ENCODE results near the gene NGLY1.

NGLY1 gene, protein sequence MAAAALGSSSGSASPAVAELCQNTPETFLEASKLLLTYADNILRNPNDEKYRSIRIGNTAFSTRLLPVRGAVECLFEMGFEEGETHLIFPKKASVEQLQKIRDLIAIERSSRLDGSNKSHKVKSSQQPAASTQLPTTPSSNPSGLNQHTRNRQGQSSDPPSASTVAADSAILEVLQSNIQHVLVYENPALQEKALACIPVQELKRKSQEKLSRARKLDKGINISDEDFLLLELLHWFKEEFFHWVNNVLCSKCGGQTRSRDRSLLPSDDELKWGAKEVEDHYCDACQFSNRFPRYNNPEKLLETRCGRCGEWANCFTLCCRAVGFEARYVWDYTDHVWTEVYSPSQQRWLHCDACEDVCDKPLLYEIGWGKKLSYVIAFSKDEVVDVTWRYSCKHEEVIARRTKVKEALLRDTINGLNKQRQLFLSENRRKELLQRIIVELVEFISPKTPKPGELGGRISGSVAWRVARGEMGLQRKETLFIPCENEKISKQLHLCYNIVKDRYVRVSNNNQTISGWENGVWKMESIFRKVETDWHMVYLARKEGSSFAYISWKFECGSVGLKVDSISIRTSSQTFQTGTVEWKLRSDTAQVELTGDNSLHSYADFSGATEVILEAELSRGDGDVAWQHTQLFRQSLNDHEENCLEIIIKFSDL

DNA sequence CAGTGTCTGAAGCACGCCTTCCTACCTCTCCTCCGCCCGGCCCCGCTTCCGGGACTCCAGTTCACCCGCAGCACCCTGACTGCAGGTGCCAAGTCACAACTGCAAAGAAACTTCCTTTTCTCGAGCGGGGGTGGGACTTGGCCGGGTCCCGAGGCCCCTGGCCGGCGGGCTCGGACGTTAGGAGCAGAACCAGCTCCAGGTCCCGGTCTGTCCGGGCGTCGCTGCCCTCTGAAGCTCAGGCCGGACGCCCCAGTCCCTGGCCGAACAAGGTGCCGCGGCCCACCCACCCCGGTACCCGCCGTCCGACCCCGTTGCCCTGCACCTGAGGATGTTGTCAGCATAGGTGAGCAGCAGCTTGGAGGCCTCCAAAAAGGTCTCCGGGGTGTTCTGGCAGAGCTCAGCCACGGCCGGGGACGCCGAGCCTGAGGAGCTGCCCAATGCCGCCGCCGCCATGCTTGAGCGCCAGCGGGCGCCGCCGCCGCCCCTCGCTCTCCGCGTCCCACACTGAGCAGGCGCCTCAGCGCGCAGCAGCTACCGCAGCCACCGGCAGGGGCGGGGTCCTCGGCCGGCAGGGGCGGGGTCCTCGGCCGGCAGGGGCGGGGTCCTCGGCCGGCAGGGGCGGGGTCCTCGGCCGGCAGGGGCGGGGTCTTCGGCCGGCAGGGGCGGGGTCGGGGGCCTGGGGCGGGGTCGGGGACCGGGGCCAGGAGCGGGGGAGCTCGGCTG, at the start of gene NGLY1:
TSS of gene NGLY1 (minus strand) at position 506 of the 723 bp plus-strand sequence. CDS start at position 453, 53 bp downstream.
- peak; percentile 83 for DNase-seq (ENCODE audit: low spot score)

DNA sequence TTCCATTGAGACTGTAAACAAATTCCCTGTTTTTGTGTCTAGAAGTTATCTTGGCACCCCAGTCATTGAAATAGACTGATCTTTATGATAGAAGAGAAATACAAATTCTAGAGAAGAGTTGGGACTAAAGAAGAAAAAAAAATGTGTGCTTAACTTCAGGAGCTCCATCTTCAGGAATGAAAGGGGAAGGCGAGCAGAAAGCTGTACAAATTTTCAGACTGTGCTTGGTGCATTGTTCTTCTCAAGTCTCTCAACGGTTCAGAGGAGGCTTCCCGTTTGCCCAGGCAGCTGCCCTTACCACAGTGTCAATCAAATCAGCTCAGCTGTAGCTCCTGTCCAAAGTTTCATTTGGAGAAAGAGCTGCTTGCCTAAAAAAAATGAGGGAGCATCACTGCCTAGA, 48.3 kb upstream of the NGLY1 start:
- no peak for DNase-seq (ENCODE audit: low spot score)

DNA sequence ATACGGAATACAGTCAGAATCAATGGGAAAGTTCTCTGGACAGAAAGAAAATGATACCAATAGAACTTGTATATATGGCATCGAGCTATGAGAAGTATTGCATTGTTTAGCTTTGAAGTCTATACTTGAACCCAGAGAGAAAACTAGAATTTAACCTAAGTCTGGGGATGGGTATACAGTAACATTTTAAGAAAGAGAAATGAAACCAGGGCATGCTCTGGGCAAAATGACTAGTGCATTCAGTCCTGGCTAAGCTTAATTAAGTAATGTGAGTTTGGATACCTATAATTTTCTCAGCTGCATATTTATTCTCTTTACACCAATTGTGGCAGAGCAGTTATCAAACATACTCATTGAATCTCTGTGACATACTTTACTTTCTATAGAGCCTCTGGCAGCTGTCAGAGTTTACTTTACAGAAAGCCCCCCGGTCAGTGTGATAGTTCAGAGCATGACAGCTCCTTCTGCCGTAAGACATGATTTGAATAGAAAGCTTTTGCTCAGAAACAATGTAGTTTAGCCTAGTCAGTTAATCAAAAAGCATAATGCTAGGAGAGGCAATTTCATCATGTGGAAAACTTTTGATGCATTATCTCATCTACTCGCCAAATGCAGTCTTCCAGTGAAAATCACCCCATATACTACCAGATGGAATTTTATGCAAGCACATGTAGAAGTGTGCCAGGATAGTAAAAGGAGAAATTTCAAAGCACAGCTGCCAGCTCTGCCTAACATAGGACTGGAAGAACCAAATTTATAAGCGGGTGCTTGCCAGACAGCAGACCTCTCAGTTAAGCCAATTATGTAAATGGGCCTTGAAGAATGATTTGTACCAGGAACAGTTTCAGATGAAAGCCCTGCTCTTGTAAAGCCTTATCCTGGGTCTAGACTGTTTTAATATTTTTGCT, 47.4 kb upstream of the NGLY1 start:
- no peak for DNase-seq (ENCODE audit: low spot score)

DNA sequence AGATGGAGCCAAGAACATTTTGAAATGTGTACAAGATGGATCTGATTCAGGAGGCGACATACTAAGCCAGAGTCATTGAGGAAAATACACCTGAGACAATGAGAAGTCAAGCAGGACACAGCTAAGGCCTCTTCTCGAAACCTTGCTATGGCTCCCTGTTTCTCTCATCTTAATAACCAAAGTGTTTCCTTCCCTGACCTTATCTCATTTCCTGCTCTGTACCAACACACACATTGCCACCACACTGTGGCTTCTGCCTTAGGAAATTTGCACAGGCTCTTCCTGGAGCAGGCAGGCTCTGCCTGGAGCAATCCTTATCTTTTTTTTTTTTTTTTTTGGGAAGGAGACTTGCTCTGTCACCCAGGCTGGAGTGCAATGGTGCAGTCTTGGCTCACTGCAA, 43.3 kb upstream of the NGLY1 start:
- DNase-seq (ENCODE audit: low spot score), result no peak

DNA sequence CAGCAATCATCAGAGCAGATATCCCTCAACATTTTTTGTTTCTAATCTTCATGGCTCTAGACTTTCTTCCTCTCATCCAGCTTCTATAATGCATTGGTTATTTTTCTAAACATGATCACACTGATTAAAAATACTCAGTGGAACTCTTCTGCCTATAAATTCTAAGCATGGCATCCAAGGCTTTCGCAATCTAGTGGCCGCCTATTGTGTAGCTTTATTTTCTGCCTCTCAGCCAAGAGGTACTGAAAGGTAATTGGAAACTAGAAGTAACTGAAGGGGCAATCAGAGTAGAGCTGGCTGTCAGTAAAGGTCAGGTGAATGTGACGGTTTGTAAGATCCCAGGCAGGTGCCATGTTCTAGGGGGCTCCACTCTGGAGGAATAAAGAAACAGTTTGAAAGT, 40.1 kb upstream of the NGLY1 start:
- DNase-seq (ENCODE audit: low spot score), result no peak

DNA sequence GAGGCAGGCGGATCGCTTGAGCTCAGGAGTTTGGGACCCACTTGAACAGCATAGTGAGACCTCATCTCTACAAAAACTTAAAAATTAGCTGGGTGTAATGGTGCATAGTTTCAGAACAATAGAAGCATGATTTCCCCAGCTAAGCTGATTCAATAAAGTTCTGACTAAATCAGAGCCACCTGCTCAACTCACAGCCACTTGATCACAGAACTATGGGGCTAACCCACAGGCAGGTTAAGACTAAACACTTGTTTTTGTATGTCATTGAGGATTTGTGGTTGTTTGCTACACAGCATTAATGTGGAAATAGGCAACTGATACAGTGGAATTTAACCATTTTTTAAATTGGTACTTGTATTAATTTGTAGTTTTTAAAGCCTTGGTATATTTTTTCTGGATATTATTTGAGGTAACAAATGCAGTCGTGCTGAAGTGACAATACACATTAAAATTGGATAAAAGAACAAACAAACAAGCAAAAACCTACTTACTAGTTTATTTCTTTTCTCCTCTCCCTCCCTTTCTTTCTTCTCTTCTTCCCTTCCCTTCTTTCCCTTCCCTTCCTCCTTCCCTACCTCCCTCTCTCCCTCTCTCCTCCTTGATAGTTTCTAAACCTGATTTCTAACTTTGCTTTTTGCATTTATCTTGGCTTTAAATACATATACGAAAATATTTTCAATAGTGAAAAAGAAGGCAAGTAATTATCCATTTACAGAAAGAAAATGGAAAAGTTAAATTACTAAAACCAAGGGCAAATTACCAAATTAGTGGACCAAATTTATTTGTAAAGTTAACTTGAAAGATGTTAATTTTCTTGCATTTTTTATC, 38.7 kb upstream of the NGLY1 start:
- no peak for DNase-seq (ENCODE audit: low spot score)

DNA sequence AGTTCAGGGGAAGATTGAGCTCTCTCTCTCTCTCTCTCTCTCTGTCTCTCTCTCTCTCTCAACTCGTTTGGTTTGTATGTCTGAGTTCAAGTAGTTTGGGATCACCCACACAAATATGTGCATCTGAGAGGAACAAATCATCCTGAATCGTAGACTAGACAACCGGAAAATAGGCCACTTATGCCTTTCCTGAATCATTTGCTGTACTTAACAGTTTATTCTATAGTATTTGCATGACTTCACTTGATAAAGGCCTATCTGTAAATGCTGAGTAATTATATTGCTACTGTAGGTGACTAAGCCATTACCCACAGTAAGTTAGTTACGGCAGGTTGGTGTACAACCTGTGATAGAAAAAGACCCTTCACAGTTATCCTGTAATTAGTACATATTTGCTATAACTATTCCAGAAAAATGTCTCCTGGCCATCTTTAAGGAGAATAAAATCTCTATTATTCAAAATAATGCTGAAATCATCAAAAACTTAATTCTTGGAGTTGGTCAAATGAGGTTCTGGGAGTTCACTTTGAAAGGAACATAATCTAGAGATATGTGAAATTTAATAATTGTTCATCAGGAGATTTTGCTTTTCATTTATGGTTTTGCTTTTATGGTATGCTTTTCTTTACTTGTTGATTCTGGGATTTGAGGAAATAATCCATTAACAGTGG, 37.7 kb upstream of the NGLY1 start:
- DNase-seq (ENCODE audit: low spot score), result no peak

DNA sequence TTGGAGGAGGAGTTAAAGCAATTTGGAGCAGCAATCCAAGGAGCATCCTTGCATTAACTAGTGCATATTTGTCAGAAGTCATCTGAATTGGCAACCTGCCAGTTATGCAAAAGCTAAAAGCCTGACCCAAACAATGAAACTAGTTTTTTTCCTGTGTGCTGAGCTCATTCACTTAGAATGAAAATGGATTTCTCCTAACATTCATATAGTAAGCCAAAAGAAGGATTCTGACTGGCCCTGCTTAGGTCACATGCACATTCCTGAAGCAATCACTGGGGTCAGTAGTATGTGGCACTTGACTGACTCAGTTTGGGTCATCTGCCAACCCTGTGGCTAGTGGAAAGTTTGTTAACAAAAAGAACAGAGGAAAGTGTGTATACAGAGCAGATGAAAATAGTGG, 37.1 kb upstream of the NGLY1 start:
- DNase-seq (ENCODE audit: low spot score), result no peak

DNA sequence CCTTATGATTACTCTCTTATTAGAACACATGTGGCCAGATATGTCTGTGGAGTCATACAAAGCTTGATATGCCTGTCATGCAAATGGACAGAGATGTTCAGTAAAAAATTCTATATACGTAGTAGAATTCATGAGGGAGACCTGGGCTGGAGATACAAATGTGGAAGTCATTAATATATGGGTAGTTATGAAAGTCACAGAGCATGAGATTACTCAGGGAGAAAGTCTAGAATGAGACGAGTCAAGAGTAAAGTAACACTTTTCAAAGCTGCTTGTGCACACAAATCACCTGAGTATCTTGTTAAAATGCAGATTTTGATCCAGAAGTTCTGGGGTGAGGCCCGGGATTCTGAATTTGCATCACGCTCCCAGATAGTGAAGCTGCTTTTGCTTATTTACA, 35.1 kb upstream of the NGLY1 start:
- no peak for DNase-seq (ENCODE audit: low spot score)

DNA sequence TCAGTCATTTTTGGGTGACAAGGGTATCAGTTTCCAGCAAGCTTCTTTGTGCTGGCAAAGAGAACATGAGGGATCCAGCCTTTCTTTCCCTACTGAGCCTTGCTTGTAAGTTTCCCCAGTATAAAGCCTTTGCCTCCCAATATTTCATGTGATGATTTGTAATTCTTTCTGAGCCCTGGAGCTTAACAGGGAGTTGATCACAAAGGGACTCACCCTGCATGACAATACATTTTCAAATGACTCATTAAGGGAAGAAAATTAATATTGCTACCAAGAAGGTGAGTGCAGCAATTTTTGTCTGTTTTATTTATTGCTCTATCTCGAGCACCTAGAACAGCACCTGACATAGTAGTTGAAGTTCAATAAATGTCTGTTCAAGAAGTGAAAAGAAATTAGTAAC, 34.4 kb upstream of the NGLY1 start:
- DNase-seq (ENCODE audit: low spot score), result no peak

DNA sequence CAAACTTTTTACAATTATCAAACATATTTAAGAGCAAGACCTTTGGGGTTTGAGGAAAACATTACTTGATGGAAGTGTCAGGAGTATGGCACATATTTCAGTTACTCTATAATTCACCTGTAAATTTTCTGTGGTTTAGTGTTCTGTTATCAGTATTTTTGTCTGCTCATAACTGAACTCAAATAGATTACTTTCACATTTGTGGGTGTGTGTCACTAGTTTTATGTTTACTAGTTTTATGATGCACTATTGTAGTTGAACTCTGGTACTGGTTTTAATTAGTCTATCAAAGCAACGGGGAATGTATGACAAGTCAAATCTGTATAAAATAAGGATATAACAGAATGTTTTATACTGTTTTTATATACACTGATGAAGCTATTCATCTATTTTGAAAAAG, 33.9 kb upstream of the NGLY1 start:
- DNase-seq (ENCODE audit: low spot score), result no peak

DNA sequence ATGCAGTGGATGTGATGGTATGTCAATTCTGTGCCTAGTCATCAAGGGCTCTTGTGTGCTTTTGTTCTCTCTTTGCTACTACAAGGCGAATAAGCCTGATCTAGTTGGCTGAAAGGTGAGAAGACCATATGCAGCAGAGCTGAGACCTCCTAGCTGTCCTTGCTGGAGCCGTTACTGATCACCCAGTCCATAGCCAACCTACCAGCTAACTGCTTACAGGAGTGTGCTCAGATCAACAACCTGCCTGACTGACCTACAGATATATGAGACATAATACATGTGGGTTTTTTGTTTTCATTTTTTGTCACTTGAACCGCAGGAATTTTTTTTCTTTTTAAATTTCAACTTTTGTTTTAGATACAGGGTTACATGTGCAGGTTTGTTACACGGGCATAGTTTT, 29.4 kb upstream of the NGLY1 start:
- no peak for DNase-seq (ENCODE audit: low spot score)

DNA sequence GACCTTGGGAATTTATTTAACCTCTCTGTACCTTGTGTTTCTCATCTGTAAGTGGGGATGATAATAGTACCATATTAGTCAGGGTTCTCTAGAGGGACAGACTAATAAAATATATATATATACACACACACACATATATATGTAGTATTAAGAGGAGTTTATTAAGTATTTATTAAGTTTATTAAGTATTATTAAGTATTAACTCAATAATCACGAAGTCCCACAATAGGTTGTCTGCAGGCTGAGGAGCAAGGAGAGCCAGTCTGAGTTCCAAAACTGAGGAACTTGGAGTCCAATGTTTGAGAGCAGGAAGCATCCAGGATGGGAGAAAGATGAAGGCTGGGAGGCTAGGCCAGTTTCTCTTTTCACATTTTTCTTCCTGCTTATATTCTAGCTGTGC, 21.4 kb upstream of the NGLY1 start:
- no peak for DNase-seq (ENCODE audit: low spot score)

DNA sequence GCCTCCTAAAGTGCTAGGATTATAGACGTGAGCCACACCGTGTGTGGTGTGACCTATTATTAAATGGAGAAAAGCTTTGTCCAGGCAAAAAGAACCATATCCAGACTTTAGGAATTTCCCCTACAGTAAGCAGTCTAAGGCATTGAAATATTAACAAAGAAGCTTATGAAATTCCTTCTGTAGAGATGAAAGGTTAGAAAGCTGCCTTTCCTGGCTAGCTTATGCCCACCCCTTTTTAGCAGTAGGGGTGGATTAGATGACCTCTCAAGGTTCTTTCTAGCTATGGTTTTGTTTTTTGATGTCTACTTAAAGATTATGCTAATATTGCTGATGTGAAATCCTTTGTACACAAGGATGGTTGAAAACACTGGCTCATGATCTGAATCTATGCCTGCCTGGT, 20.6 kb upstream of the NGLY1 start:
- no peak for DNase-seq (ENCODE audit: low spot score)

DNA sequence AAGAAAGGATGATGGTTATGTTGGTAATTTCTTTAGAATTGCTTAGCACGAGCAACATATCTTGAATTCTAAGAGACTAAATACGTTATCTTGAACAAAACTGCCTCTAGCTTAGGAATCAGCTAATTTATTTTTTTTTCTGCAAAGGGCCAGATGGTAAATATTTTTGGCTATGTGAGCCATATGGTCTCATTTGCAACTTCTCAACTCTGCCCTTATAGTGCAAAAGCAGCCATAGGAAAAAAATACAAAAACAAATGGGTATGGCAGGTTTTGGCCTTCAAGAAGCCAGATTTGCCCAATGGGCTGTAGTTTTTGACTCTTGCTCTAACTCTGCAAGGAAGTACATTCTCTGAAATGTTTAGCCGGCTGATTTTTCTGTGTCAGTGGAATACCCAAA, 18.5 kb upstream of the NGLY1 start:
- no peak for DNase-seq (ENCODE audit: low spot score)

DNA sequence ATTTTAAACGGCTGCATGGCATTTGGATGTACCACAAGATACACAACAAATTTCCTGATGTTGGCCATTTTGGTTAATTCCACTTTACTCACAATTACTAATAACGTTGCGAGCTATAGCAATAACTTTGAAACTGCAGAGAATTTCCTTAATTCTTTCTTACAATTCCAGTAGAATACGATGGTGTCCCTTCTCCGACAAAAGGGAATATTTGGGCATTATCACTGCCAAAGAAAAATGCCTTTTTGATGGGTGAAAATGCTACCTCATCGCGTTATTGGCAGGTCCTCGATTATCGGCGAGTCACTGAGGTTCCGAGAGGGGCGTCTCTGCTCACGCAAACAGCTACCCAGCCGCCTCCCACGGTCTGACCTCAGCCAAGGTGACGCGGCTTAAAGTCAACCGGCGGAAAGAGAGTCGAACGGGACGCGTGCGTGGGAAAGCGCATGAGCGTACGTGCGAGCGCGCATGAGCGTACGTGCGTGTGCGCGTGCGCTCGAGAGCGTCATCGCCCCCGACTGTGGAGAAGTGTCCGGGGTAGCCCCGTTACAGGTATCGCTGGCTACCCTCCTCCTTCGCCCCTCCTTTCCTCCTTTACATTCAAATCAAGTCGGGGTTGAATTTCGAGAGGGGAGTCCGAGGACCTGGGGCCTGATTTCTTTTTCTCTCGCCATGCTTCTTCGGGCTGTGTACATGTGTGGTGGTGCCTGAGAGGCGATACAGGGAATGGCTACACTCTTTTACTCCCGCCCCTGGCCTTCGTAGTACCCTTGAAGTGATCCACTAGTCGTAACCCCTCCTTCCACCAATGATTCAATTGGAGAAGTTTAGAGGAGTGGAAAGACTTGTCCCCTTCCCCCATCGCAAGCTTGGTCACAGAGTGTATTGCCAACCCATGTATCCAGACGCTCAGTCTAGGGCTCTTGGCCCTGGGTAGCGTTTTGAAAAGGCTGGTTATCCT, 6.6 kb upstream of the NGLY1 start, which contains the start of gene OXSM:
TSS of gene OXSM (plus strand) at position 495 of the 961 bp plus-strand sequence. CDS start 931 bp downstream, outside the sequence.
- DNase-seq (ENCODE audit: low spot score), result peak; percentile 88

DNA sequence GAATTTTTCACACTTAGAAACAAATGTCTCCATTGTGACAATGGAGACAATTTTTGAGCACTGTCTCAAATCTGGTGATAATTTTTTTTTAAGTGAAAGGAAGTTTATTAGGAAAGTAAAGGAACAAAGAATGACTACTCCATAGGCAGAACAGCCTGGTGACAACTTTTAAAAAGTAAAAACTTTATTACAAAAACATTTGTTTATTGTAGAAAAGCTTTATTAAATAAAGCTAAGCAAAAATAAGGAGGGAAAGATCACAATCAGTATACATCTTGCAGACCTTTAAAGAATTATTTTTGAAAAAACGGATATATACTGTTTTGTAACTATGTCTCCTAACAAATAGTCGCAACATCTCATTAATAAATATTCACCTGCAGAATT, 6.0 kb upstream of the NGLY1 start:
- no peak for DNase-seq (ENCODE audit: low spot score)

DNA sequence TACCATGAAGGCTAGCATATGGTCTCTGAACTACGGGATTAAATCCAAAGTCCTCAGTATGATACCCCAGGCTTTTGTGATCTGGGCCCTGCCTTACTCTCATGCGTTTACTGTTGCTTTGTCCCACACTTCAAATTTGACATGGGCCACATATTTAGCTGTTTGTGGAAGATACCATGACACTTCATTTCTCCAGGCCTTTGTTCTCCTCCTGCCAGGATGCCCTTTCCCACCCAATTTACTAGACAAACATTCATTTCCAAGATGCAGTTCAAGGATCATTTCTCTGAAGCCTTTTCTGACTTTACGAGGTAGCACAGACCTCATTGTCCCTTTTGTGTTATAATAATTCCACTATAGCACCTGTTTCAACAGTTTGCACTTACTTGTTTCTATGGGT, 4.4 kb upstream of the NGLY1 start:
- DNase-seq (ENCODE audit: low spot score), result no peak

DNA sequence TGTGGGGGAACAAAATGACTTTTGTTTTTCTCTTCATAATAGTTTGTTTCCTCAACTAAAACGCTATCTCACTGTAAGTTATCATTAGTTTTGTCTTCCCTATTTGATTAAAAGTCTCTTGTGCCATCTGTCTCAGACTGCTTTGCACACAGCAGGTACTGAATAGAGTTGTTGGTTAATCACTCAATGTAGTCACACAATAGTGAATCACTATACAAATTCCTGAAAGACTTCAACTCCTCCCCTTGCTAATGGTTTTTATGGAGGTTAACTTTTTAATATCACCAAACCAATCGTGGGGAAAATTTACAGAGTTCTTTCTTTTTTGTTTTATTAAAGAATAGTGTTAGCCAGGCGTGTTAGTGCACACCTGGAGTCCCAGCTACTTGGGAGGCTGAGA, 2.6 kb upstream of the NGLY1 start:
- DNase-seq (ENCODE audit: low spot score), result no peak

All from CD4-positive, alpha-beta T cell treated with Interleukin-6 at 100 ng/mL for 8 hours (primary cell).